Loucy (cell line): ENCODE measurements around the gene EGLN2.

Source experiments
- CTCF ChIP-seq: fragments of 200-600 bp; sonication (generic); conservative IDR thresholded peaks from 2 replicates; pipeline ENCODE4 v1.5.1; 2014; ENCODE audit warnings: mild to moderate bottlenecking, antibody characterized with exemption, low read length
- EZH2phosphoT487 ChIP-seq: fragments of 200-600 bp; IDR thresholded peaks from 2 replicates; pipeline ENCODE4 v1.6.1; 2018; ENCODE audit warnings: antibody characterized with exemption, mild to moderate bottlenecking, moderate library complexity, borderline replicate concordance

- TF ChIP-seq CTCF (no peak), EZH2phosphoT487 (no peak)
These were observed at the start of gene EGLN2 for GRCh38 chr19:40798683-40799557.
